Colon (tissue), 2 donors: ENCODE measurements around the gene DLGAP3.
"Not testable (repeated sequence)": the region's sequence is repeated elsewhere in the genome, so short reads cannot be mapped to it uniquely, and the experiment has no call there.

ENCODE experiments used
- FAIRE-seq: peaks from 2 replicates; lab custom pipeline; 2012; peaks lifted over from hg19 to GRCh38; lab: Jason Lieb, UNC
- donor health status: control.
- donor health status: control.

DLGAP3 gene

DNA sequence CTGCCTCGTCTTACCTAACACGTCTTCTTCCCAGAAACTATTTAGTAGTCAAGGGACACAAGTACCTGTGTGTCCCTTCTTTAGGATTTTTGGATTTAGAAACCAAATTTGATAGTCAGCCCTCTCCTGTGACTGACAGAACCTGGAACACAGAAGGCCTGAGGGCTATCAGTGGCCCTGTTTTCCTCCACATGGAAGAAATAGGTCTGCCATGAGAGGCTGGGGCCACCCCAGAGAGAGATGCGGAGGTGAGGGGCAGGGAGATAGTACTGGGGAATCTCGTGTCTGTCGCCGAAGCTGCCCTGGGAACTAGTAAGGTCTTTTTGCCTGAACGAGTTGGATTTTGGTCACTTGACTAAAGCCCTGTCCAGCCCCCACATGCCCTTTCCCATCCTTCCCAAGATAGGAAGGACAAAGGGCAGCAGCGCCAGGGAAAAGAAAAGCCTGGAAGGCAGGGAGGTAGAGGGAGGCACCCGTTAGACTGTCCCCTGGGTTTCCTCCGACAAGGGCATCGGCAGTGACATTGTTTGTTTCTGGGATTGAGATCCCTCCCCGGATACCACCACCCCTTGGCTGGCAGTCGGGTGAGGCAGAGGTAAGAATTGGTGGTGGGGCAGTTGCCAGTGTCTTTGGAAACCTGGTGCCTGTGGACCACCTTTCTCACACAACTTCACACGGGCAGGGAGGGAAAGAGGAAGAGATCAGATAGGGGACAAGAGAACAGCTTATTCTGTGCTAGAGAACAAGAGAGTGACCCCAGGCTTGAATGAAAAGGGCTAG is 89.7 kb downstream of the DLGAP3 start:
- FAIRE-seq = no peak

DNA sequence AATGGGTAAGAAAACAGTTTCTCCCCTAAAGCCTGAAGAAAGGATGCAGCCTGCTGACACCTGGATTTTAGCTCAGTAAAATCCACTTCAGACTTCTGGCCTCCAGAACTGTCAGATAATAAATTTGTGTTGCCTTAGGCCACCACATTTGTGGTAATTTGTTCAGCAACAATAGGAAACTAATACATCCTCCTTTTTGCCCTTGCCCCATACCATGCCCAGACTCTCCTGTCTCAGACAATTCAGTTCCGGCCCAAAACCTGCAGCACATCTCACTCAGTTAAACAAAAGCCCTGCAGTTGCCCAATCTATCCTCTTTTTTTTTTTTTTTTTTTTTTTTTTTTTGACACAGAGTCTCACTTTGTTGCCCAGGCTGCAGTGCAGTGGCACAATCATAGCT is 95.7 kb downstream of the DLGAP3 start:
- no peak for FAIRE-seq

DNA sequence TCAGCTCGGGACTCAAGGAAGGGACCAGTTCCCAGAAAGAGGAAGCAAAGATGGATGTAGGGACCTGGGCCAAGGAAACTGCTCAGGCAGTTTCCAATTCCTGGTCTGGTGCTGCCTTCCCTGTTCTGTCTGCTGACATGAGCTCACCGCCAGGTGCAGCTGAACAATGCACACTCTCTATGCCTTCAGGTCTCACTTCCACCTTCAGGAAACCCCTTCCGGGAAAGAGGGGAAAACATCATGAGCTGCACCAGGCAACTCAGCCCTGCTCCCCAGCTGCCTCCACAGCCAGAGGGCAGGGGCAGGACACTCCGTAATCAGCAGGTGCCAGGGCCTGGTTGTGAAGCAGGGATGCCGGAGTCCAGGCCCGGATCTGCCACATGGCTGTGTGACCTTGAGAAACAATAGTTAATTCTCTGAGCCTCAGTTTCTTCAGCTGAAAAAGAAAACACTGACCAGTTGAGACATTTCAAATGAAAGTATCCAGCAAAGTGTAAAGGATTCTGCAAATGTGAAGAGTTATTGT is 97.7 kb downstream of the DLGAP3 start:
- no peak for FAIRE-seq

DNA sequence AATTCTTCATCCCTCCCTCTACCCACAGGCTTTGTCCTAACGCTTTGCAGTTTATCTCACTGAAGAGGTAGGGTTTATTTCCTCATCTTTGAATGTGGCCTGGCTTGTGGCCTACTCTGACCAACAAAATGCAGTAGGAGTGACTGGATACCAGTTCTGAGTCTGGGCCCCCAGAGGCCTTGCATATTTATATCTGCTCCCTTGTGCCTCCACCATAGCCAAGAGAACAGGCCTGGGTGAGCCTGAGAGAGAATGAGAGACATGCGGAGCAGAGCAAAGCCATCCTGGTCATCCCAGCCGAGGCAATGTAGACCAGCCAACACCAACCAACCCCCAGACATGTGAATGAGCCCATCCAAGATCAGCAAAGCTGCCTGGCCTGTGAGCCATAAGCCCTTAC is 100.2 kb downstream of the DLGAP3 start:
- FAIRE-seq = no peak

DNA sequence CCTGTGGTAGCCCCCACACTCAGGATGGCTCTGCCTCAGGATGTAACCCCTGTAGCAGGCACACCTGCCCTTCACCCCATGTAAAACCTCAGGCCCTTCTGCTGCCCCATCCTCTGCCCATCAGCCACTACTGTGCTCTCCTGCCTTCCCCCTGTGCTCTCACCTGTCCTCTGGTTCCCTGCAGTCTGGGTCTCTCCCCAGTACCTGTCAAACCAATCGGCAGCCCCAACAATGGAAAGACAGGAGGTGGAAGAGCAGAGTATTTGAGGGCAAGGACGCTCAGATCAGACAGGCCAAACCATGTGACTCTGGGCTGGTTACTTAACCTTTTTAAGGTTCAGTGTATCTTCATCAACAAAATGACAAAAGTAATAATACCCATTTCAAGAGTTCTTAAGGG is 100.8 kb downstream of the DLGAP3 start:
- no peak for FAIRE-seq

DNA sequence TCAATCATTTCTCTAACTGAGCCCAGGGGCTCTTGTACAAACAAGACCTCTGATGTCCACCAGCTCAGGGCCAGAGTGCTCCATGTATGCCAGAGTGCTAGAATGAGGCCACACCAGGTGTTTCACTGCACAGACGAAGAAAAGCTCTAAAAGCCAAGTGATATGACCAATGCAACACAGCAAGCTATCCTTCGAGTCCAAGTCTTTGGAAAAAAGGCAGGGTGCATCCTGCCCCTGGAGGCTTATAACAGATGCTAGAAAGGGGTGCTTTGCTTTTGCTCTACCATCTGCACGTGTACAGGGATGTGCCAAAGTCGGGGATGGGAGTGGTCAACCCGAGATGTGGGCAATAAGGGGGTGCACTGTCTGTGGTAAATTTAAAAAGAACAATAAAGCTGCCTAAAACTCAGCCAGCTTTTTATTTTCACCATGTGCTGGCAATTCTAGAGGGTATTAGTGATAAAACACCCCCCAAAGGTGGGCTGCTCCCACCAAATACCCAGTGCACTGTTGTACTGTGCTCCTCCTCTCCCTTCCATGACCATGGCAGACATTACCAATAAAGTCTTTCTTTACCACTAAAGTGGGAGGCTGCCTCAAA is 102.0 kb downstream of the DLGAP3 start:
- no peak for FAIRE-seq

DNA sequence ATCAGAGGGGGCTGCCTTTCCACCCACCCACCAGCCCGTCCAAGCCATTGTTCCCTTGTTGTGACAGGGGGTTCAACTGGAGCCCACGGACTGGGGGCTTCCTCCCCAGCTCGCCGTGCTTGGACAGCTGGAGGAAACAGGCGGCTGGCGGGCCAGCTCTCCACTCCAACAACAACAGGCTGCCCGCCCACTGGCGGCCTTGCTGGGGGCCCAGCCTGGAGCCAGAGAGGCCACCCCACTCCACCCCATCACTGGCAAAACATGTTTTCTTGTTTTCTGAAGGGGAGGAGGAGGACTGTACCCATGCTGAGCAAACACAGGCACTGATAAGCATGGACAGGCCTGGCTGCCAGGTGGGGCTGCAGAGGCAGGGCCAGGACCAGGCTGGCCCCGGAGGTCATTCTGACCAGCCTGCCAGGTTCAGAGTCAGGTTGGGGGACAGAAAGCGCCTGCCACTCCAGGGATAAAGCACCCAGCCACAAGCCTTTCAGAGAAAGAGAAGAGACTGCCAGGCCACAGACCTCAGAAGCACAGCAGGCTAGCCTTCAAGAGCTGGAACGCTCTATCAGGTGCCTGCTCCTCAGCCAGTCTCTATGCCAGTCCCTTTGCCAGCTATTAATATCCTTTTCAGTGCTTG is 103.9 kb downstream of the DLGAP3 start:
- FAIRE-seq = no peak

DNA sequence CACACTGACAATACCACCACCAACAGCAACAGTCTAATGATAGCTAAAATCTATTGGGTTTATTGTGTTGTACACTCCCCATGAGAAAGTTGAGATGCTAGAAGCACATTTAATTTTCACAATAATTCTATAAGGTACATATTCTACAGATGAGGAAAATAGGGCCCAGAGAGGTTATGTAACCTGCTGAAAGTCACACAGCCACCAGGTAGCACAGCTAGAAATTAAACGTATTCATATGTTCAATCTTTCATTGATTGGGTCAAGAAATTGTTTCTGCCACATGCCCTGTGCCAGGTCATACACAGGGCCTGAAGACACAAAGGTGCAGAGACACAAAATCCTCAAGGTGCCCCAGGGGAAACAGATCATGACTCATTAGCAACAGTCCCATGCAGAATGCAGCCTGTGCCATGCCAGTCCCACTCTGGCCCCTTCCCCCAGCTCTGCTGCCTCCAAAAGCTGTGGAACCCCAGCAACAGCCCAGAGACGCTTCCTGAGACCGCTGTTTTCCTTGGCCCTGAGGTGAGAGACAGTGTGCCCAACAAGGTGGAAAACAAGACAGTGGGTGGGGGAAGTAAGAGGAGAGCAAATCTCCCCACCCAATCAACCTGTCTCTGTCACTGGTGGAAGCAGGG is 104.5 kb downstream of the DLGAP3 start:
- no peak for FAIRE-seq

DNA sequence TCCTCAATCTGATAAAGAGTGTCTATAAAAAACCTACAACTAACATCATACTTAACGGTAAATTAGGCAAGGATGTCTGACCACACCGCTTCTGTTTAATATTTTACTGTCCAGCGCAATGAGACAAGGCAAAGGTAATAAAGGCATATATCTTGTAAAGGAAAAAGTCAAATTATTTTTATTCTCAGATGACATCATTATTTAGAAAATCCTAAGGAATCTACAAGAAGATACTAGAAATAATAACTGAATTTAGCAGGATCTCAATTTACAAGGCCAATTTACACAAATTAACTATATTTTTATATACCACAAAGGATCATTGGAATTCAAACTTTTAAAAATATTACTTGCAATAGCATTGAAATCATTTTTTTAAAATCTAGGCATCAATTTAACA is 107.2 kb downstream of the DLGAP3 start:
- no peak for FAIRE-seq

DNA sequence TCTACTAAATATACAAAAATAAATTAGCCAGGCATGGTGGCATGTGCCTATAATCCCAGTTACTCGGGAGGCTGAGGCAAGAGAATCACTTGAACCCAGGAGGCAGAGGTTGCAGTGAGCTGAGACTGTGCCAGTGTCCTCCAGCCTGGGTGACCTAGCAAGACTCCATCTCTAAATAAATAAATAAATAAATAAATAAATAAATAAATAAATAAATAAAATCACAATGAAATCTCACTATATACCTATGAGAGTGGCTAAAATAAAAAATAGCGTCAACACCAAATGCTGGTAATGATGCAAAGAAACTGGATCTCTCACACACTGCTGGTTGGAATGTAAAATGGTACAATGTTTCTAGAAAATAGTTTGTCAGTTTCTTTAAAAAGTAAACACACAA is 110.6 kb downstream of the DLGAP3 start:
- FAIRE-seq = not testable (repeated sequence)

DNA sequence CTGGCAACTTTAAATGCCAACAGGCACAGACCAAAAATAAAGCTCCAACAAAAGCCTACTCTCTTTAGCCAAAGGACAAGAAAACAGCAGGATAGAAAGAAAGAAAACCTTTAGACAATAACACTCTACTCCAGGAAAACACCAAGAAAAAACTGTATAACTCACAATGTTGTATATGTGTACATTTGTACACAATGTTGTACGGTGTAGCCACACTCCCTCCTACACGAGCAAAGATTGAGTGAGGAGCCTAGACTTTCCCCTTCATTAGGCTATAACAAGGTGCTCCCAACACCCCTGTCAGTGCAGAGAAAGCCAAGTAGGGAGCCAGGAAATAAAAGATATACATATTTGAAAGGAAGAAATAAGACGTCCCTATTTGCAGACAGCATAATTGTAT is 112.7 kb downstream of the DLGAP3 start:
- FAIRE-seq = no peak

DNA sequence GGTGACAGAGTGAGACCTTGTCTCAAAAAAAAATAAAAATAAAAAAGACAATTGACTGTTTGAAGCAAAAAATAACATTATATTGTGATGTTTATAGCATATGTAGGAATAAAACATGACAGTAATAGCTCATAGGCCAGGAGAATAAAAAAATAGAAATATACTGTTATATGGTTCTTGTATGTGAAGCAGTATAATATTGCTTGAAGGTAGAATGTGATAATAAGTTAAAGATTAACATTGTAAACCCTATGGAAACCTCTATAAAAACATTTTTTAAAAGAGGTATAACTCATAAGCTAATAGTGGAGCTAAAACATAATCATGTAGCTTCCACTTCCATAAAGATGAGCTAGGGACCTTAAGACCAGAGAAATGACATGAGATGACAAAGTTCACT is 113.1 kb downstream of the DLGAP3 start:
- no peak for FAIRE-seq
